Stimulated activated CD4-positive, alpha-beta T cell treated with anti-CD3 and anti-CD28 coated beads, TNF-alpha, amount 100 ng/mL, for 1 hour (primary cell): ENCODE measurements around the gene PLK2.

ENCODE experiments used
- DNase-seq, 3 donors: peaks; one replicate each; pipeline ENCODE4 v3.0.0-alpha.2; 2020; ENCODE audit warnings: low read depth in 3 of 3, low spot score in 1 of 3

PLK2 gene

GRCh38 chr5:58450811-58451629 lies 8.9 kb downstream of the PLK2 start:
- no peak for DNase-seq

- no peak for DNase-seq
Observed at GRCh38 chr5:58450018-58450417, 9.9 kb downstream of the PLK2 start.

GRCh38 chr5:58447226-58447625 lies 12.7 kb downstream of the PLK2 start:
- DNase-seq: no peak

- DNase-seq: no peak
Observed at GRCh38 chr5:58446024-58446423, 13.9 kb downstream of the PLK2 start.

- DNase-seq: no peak
Observed at GRCh38 chr5:58444805-58445204, 15.1 kb downstream of the PLK2 start.

- no peak for DNase-seq
Observed at GRCh38 chr5:58440901-58441460, 18.9 kb downstream of the PLK2 start.

- DNase-seq: no peak
Observed at GRCh38 chr5:58439094-58439644, 20.7 kb downstream of the PLK2 start.

- DNase-seq: no peak
Observed at GRCh38 chr5:58437661-58438060, 22.2 kb downstream of the PLK2 start.

GRCh38 chr5:58431832-58432231 lies 28.1 kb downstream of the PLK2 start:
- no peak for DNase-seq

- DNase-seq: no peak
Observed at GRCh38 chr5:58412932-58413331, 47.0 kb downstream of the PLK2 start.

GRCh38 chr5:58412081-58412480 lies 47.8 kb downstream of the PLK2 start:
- DNase-seq: no peak

GRCh38 chr5:58411372-58411771 lies 48.5 kb downstream of the PLK2 start:
- no peak for DNase-seq

- no peak for DNase-seq
Observed at GRCh38 chr5:58410441-58410840, 49.4 kb downstream of the PLK2 start.

- DNase-seq: no peak
Observed at GRCh38 chr5:58407042-58407719, 52.7 kb downstream of the PLK2 start.

- no peak for DNase-seq
Observed at GRCh38 chr5:58406394-58406793, 53.5 kb downstream of the PLK2 start.

- DNase-seq: no peak
Observed at GRCh38 chr5:58405175-58405574, 54.7 kb downstream of the PLK2 start.

GRCh38 chr5:58404734-58405133 lies 55.2 kb downstream of the PLK2 start:
- no peak for DNase-seq
